ENCODE results near the gene FKBP14. TPM values are rescaled to one million over a fixed set of nuclear protein-coding genes. Genes with fewer than 3 reads are reported as not detected.

The FKBP14 gene
- total and polyA plus RNA-seq, 9 of the 15 experiments (the other 6 are each of a cell fraction or from before 2014, with no cell fraction given) = 5.3 to 27.9 (median 14.3) TPM

DNA sequence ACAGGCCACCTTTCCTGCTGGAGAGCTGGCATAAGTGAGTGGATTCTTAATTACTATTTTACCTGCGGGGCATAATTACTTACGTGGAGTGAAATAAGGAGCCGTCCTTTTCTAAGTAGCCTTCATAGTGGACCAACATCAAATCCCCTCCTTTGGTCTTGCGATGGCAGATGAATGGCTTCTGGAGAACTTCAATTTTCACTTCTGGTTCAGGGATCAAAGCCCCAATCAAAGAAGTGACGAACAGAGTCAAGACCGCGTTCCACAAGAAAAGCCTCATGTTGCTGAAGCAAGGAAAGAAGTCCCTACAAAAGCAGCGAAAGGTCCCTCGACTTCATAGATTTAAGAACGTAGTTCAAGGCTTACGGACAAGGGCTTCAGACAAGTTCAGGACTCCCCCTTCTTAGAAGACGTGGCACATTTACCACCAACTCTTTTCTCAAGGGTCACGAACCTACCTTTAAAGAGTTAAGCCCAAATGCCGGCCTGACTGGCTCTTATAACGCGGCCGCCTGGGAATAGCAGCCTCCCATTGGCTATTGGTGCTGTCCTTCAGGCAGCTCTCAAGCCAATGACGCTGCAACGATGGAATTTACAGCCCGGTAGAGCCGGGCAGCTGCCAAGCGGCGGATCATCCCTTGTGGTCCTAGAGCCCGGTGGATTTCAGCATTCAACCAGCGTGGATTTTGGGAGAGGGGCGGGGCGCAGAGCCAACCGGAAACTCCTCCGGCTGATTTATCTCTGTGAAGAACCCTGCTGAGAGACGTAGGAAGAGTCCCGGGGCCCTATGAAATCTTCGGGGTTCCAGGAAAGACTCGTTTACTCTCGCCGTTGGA lies at the start of gene FKBP14 (continued):
- TF ChIP-seq KLF13 (tag; IDR thresholded peaks at IDR 0.05; ENCODE audit: borderline replicate concordance, low read depth) (peak; percentile 65; the same call in 1 of the 2 replicates), ZBTB17 (CRISPR knock-in tag; IDR thresholded peaks at IDR 0.05) (no peak), ZNF165 (CRISPR knock-in tag; IDR thresholded peaks at IDR 0.05; ENCODE audit: borderline replicate concordance) (no peak), FOXJ2 (tag; IDR thresholded peaks at IDR 0.05) (0 out of 2 replicates have a peak, but pooled peaks have one; percentile 4), KLF1 (tag; IDR thresholded peaks at IDR 0.05) (no peak), CTBP1 (IDR thresholded peaks at IDR 0.05; ENCODE audit: borderline replicate concordance) (peak; percentile 84), MTA1 (IDR thresholded peaks at IDR 0.05; ENCODE audit: borderline replicate concordance) (no peak), ZNF507 (tag; conservative IDR thresholded peaks at IDR 0.05) (no peak), TBL1XR1 (IDR thresholded peaks at IDR 0.05; ENCODE audit: low read length in 2 of 2) (peak in 1 of 2 experiments; percentile 60; a peak in 1 of 4 replicates), TAL1 (IDR thresholded peaks at IDR 0.05) (no peak), PML (IDR thresholded peaks at IDR 0.05; ENCODE audit: low read length) (peak; percentile 67), MIER1 (IDR thresholded peaks at IDR 0.05; ENCODE audit: low read depth) (no peak), ASH1L (IDR thresholded peaks at IDR 0.05; ENCODE audit: borderline replicate concordance, low read depth, partially characterized antibody) (peak; percentile 93), FOXJ3 (CRISPR knock-in tag; IDR thresholded peaks at IDR 0.05) (no peak), LEF1 (IDR thresholded peaks at IDR 0.05) (peak; percentile 27; the same call in 1 of the 2 replicates), ZNF57 (CRISPR knock-in tag; IDR thresholded peaks at IDR 0.05) (no peak), CBX1 (IDR thresholded peaks at IDR 0.05; ENCODE audit: low read depth) (peak; percentile 70; the same call in 1 of the 2 replicates), E2F3 (CRISPR knock-in tag; IDR thresholded peaks at IDR 0.05) (no peak)
- TF ChIP-seq, protein P1, sequence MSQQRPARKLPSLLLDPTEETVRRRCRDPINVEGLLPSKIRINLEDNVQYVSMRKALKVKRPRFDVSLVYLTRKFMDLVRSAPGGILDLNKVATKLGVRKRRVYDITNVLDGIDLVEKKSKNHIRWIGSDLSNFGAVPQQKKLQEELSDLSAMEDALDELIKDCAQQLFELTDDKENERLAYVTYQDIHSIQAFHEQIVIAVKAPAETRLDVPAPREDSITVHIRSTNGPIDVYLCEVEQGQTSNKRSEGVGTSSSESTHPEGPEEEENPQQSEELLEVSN (IDR thresholded peaks at IDR 0.05; ENCODE audit: borderline replicate concordance in 1 of 2, extremely low read depth in 1 of 2, insufficient read depth in 1 of 2, insufficient read length in 1 of 2, low read depth in 1 of 2, low read length in 1 of 2, poor library complexity in 1 of 2, severe bottlenecking in 1 of 2) = no peak
- TF ChIP-seq, protein P2, sequence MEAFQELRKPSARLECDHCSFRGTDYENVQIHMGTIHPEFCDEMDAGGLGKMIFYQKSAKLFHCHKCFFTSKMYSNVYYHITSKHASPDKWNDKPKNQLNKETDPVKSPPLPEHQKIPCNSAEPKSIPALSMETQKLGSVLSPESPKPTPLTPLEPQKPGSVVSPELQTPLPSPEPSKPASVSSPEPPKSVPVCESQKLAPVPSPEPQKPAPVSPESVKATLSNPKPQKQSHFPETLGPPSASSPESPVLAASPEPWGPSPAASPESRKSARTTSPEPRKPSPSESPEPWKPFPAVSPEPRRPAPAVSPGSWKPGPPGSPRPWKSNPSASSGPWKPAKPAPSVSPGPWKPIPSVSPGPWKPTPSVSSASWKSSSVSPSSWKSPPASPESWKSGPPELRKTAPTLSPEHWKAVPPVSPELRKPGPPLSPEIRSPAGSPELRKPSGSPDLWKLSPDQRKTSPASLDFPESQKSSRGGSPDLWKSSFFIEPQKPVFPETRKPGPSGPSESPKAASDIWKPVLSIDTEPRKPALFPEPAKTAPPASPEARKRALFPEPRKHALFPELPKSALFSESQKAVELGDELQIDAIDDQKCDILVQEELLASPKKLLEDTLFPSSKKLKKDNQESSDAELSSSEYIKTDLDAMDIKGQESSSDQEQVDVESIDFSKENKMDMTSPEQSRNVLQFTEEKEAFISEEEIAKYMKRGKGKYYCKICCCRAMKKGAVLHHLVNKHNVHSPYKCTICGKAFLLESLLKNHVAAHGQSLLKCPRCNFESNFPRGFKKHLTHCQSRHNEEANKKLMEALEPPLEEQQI (IDR thresholded peaks at IDR 0.05) = peak; percentile 96
- TF ChIP-seq, protein P3, sequence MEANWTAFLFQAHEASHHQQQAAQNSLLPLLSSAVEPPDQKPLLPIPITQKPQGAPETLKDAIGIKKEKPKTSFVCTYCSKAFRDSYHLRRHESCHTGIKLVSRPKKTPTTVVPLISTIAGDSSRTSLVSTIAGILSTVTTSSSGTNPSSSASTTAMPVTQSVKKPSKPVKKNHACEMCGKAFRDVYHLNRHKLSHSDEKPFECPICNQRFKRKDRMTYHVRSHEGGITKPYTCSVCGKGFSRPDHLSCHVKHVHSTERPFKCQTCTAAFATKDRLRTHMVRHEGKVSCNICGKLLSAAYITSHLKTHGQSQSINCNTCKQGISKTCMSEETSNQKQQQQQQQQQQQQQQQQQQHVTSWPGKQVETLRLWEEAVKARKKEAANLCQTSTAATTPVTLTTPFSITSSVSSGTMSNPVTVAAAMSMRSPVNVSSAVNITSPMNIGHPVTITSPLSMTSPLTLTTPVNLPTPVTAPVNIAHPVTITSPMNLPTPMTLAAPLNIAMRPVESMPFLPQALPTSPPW (CRISPR knock-in tag; IDR thresholded peaks at IDR 0.05) = peak; percentile 78
- TF ChIP-seq, protein P4, sequence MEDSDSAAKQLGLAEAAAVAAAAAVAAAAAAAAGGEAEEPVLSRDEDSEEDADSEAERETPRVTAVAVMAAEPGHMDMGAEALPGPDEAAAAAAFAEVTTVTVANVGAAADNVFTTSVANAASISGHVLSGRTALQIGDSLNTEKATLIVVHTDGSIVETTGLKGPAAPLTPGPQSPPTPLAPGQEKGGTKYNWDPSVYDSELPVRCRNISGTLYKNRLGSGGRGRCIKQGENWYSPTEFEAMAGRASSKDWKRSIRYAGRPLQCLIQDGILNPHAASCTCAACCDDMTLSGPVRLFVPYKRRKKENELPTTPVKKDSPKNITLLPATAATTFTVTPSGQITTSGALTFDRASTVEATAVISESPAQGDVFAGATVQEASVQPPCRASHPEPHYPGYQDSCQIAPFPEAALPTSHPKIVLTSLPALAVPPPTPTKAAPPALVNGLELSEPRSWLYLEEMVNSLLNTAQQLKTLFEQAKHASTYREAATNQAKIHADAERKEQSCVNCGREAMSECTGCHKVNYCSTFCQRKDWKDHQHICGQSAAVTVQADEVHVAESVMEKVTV (CRISPR knock-in tag; IDR thresholded peaks at IDR 0.05) = no peak
